IMR-90 (cell line): Measurements from ENCODE around the gene SOX4. TPM values are rescaled to one million over a fixed set of nuclear protein-coding genes. Genes with fewer than 3 reads are reported as not detected.

Experiments used
- ATAC-seq: fragments of 200-7000 bp; cut with Tn5 transposase; 2 replicates; pipeline ENCODE4 v1.9.1; 2020; ENCODE audit warnings: low read depth, mild to moderate bottlenecking, moderate library complexity
- BruUV-seq: library from RNA; stranded (reverse); fragments of 400-500 nt; replicated peaks from 2 replicates; lab custom pipeline; 2021; lab: Mats Ljungman, UMichigan
- CTCF ChIA-PET: fragments of 300-600 bp; formaldehyde crosslinking; extraction: SDS; loops from one replicate; lab custom pipeline; 2021; ENCODE audit warnings: antibody characterized with exemption; lab: Yijun Ruan, JAX
- POLR2A ChIA-PET: fragments of 300-600 bp; sonication (Branson Sonifier 250); formaldehyde crosslinking; loops from one replicate; lab custom pipeline; 2022; ENCODE audit warnings: antibody characterized with exemption; ENCODE audit not compliant: unreplicated experiment; lab: Charles Lee
- DNase-seq: peaks from one replicate; pipeline ENCODE4 v3.0.0; 2013
- H2AFZ ChIP-seq: replicated peaks from 2 replicates; pipeline ENCODE3; 2013; ENCODE audit warnings: low read length, mild to moderate bottlenecking; ENCODE audit not compliant: poor library complexity
- H2AK5ac ChIP-seq: 2 replicates; pipeline ENCODE4 v1.6.1; 2013; ENCODE audit warnings: low read depth, low read length, inconsistent platforms
- H2AK9ac ChIP-seq: replicated peaks from 2 replicates; pipeline ENCODE3; 2013; ENCODE audit warnings: mild to moderate bottlenecking, low read depth, low read length, moderate library complexity; ENCODE audit not compliant: poor library complexity
- H2BK120ac ChIP-seq: 2 replicates; pipeline ENCODE4 v1.6.1; 2013; ENCODE audit warnings: low read depth, low read length, inconsistent platforms
- H2BK15ac ChIP-seq: 3 replicates; pipeline ENCODE4 v1.6.1; 2013; ENCODE audit warnings: low read depth, low read length, inconsistent platforms
- H2BK20ac ChIP-seq: 2 replicates; pipeline ENCODE4 v1.6.1; 2013; ENCODE audit warnings: low read depth, mild to moderate bottlenecking, inconsistent platforms, low read length, moderate library complexity
- H2BK5ac ChIP-seq: 2 replicates; pipeline ENCODE4 v1.6.1; 2013; ENCODE audit warnings: mild to moderate bottlenecking, low read depth, low read length, inconsistent platforms; ENCODE audit not compliant: poor library complexity, severe bottlenecking
- H3K14ac ChIP-seq: replicated peaks from 2 replicates; pipeline ENCODE4 v1.6.1; 2013; ENCODE audit warnings: low read depth, low read length, inconsistent platforms
- H3K18ac ChIP-seq: 2 replicates; pipeline ENCODE4 v1.6.1; 2013; ENCODE audit warnings: low read depth, low read length, control low read depth
- H3K23ac ChIP-seq: 2 replicates; pipeline ENCODE4 v1.6.1; 2013; ENCODE audit warnings: low read depth, low read length, inconsistent platforms
- H3K27ac ChIP-seq: 2 replicates; pipeline ENCODE4 v1.5.1; 2013; ENCODE audit warnings: mild to moderate bottlenecking, control low read depth, low read length; ENCODE audit not compliant: insufficient read depth
- H3K27me3 ChIP-seq: 2 replicates; pipeline ENCODE4 v1.6.1; 2013; ENCODE audit warnings: low read length; ENCODE audit not compliant: control insufficient read depth, insufficient read depth
- H3K36me3 ChIP-seq: 2 replicates; pipeline ENCODE4 v1.6.1; 2013; ENCODE audit warnings: low read length, mixed read lengths; ENCODE audit not compliant: control insufficient read depth, insufficient read depth
- H3K4ac ChIP-seq: 2 replicates; pipeline ENCODE4 v1.6.1; 2013; ENCODE audit warnings: low read depth, low read length, inconsistent platforms
- H3K4me1 ChIP-seq: 2 replicates; pipeline ENCODE4 v1.6.1; 2013; ENCODE audit warnings: low read length, mixed read lengths; ENCODE audit not compliant: control insufficient read depth, insufficient read depth
- H3K4me2 ChIP-seq: 2 replicates; pipeline ENCODE4 v1.6.1; 2013; ENCODE audit warnings: low read depth, mild to moderate bottlenecking, control low read depth, low read length, moderate library complexity
- H3K4me3 ChIP-seq: 2 replicates; pipeline ENCODE4 v1.5.1; 2013; ENCODE audit warnings: low read depth, mild to moderate bottlenecking, control low read depth, low read length, moderate library complexity; ENCODE audit not compliant: insufficient read depth
- H3K56ac ChIP-seq: 2 replicates; pipeline ENCODE4 v1.6.1; 2013; ENCODE audit warnings: low read length, inconsistent platforms; ENCODE audit not compliant: insufficient read depth; ENCODE audit errors: extremely low read depth
- H3K79me1 ChIP-seq, 2 experiments: 2 replicates each; pipeline ENCODE4 v1.6.1; 2013; ENCODE audit warnings: low read length in 2 of 2, inconsistent platforms in 1 of 2, low read depth in 1 of 2
- H3K9ac ChIP-seq: 2 replicates; pipeline ENCODE4 v1.6.1; 2013; ENCODE audit warnings: low read depth, low read length, control low read depth
- H3K9me1 ChIP-seq: 2 replicates; pipeline ENCODE4 v1.6.1; 2013; ENCODE audit warnings: low read length, inconsistent platforms; ENCODE audit not compliant: insufficient read depth
- H3K9me3 ChIP-seq: 2 replicates; pipeline ENCODE4 v1.6.1; 2013; ENCODE audit warnings: low read length; ENCODE audit not compliant: control insufficient read depth, insufficient read depth
- H4K20me1 ChIP-seq: 2 replicates; pipeline ENCODE4 v1.6.1; 2013; ENCODE audit warnings: low read length, inconsistent platforms; ENCODE audit not compliant: insufficient read depth
- H4K5ac ChIP-seq: 2 replicates; pipeline ENCODE4 v1.6.1; 2013; ENCODE audit warnings: mild to moderate bottlenecking, low read depth, low read length, control low read depth
- H4K8ac ChIP-seq, 2 experiments: 2 replicates each; pipeline ENCODE4 v1.6.1; 2013; ENCODE audit warnings: low read depth in 2 of 2, low read length in 2 of 2, control low read depth in 1 of 2, inconsistent platforms in 1 of 2
- H4K91ac ChIP-seq: 2 replicates; pipeline ENCODE4 v1.6.1; 2013; ENCODE audit warnings: low read depth, low read length, inconsistent platforms; ENCODE audit not compliant: insufficient read depth
- BHLHE40 ChIP-seq: fragments of 150-350 bp; IDR thresholded peaks from 2 replicates; pipeline ENCODE4 v1.6.1; 2016; ENCODE audit warnings: mild to moderate bottlenecking, low read depth, low read length
- FOS ChIP-seq: fragments of 150-350 bp; IDR thresholded peaks from 2 replicates; pipeline ENCODE4 v1.6.1; 2016; ENCODE audit warnings: low read depth, low read length
- MAFK ChIP-seq: IDR thresholded peaks from 2 replicates; pipeline ENCODE4 v1.6.1; 2012; ENCODE audit warnings: low read depth, low read length, improper control_type of control experiment
- NFE2L2 ChIP-seq: fragments of 150-350 bp; IDR thresholded peaks from 2 replicates; pipeline ENCODE4 v1.6.1; 2016; ENCODE audit warnings: low read depth, mild to moderate bottlenecking, low read length
- POLR2A ChIP-seq: IDR thresholded peaks from 2 replicates; pipeline ENCODE4 v1.6.1; 2012; ENCODE audit warnings: mild to moderate bottlenecking, low read depth, low read length
- RAD21 ChIP-seq: IDR thresholded peaks from 2 replicates; pipeline ENCODE4 v1.6.1; 2012; ENCODE audit warnings: low read length, improper control_type of control experiment
- RCOR1 ChIP-seq: IDR thresholded peaks from 2 replicates; pipeline ENCODE4 v1.6.1; 2012; ENCODE audit warnings: mild to moderate bottlenecking, low read length, improper control_type of control experiment; ENCODE audit not compliant: insufficient replicate concordance
- SMC3 ChIP-seq: fragments of 150-350 bp; IDR thresholded peaks from 2 replicates; pipeline ENCODE4 v1.6.1; 2016; ENCODE audit warnings: low read depth, mild to moderate bottlenecking, antibody characterized with exemption, low read length, moderate library complexity
- WGBS, 2 experiments: methylation state at CpG; one replicate each; pipeline versions ENCODE4 v1.1.5 to v1.1.7; 2013; ENCODE audit warnings: missing lambda C conversion rate in 2 of 2; ENCODE audit not compliant: insufficient read length in 1 of 2; ENCODE audit errors: extremely low coverage in 2 of 2; 5-methylcytosine and 5-hydroxymethylcytosine counted together
- dilution Hi-C: fragments of 300-500 bp; cut with HindIII; formaldehyde crosslinking; loops from one replicate; pipeline ENCODE4 v1.14.3; 2018; ENCODE audit warnings: low sequenced_read_pairs; ENCODE audit not compliant: unreplicated experiment
- in situ Hi-C: fragments of 300-500 bp; cut with MboI; formaldehyde crosslinking; loops from 3 replicates; pipeline ENCODE4 v1.14.3; 2019; ENCODE audit warnings: low sequenced_read_pairs, inconsistent platforms, mixed read lengths
- intact Hi-C: fragments of 100-400 bp; cut with micrococcal nuclease; formaldehyde crosslinking; loops from 2 replicates; pipeline ENCODE4 v1.10.0; 2022
- polyA plus RNA-seq, 3 experiments: library from polyadenylated mRNA; depleted of rRNA; stranded (reverse); fragments of >200 nt; gene quantifications; 2 replicates each; pipeline ENCODE4 v1.2.3, GENCODE V29; 2012; ENCODE audit warnings: low replicate concordance in 1 of 3
- total RNA-seq: library from RNA; depleted of rRNA; stranded (reverse); fragments of >200 nt; gene quantifications from 2 replicates; pipeline ENCODE4 v1.2.3, GENCODE V29; 2012
- TF ChIP-seq, protein P1 (sequence below): fragments of 150-350 bp; IDR thresholded peaks from 2 replicates; pipeline ENCODE4 v1.6.1; 2016; ENCODE audit warnings: low read depth, mild to moderate bottlenecking, low read length, moderate library complexity, borderline replicate concordance
- TF ChIP-seq, protein P2 (sequence below): conservative IDR thresholded peaks from 2 replicates; pipeline ENCODE4 v1.5.1; 2012; ENCODE audit warnings: mild to moderate bottlenecking, low read depth, low read length, improper control_type of control experiment

SOX4 gene
- total and polyA plus RNA-seq, 2 of the 4 experiments (the other 2 are of a cell fraction), result 4.7 to 4.8 TPM

DNA sequence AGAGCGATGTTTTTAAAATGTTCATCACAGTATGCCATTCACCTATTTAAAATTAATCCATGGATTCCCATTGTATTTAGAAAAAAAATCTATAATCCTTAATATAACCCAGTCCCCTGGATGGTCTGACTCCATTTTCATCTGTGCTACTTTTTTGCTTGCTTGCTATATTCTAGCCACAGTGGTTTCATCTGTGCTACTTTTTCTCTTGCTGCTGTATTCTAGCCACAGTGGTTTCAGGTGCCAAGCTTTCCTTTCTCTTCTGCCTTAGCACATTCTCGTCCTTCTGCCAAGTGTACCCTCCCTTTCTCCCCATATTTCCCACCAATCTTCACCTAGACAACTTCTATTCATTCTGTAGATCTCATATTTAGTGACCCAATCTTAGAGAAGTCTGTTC is 33.3 kb upstream of the SOX4 start:
- Histone ChIP-seq H3K18ac (no peak overlapping the region), H3K9ac (no peak overlapping the region), H3K4ac (no peak overlapping the region), H2BK20ac (no peak overlapping the region), H2AFZ (no peak overlapping the region), H3K14ac (no peak overlapping the region), H4K20me1 (no peaks in the 10 kb centered on the region), H2BK120ac (no peak overlapping the region), H3K27ac (no peak overlapping the region), H3K23ac (no peak overlapping the region), H2BK15ac (no peak overlapping the region), H3K56ac (no peak overlapping the region), H3K9me3 (no peaks in the 10 kb centered on the region), H4K8ac (no peak overlapping the region), H2AK9ac (no peak overlapping the region), H3K4me3 (no peak overlapping the region), H4K5ac (no peak overlapping the region), H3K79me1 (no peaks in the 10 kb centered on the region), H3K4me1 (no peaks in the 10 kb centered on the region), H4K91ac (no peak overlapping the region), H2AK5ac (no peak overlapping the region), H3K9me1 (no peaks in the 10 kb centered on the region), H3K36me3 (no peaks in the 10 kb centered on the region), H3K4me2 (no peak overlapping the region), H3K27me3 (no peaks in the 10 kb centered on the region), H2BK5ac (no peak overlapping the region)
- TF ChIP-seq RCOR1, result no peak
- TF ChIP-seq, protein P1, sequence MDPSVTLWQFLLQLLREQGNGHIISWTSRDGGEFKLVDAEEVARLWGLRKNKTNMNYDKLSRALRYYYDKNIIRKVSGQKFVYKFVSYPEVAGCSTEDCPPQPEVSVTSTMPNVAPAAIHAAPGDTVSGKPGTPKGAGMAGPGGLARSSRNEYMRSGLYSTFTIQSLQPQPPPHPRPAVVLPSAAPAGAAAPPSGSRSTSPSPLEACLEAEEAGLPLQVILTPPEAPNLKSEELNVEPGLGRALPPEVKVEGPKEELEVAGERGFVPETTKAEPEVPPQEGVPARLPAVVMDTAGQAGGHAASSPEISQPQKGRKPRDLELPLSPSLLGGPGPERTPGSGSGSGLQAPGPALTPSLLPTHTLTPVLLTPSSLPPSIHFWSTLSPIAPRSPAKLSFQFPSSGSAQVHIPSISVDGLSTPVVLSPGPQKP, result no peak
- TF ChIP-seq, protein P2, sequence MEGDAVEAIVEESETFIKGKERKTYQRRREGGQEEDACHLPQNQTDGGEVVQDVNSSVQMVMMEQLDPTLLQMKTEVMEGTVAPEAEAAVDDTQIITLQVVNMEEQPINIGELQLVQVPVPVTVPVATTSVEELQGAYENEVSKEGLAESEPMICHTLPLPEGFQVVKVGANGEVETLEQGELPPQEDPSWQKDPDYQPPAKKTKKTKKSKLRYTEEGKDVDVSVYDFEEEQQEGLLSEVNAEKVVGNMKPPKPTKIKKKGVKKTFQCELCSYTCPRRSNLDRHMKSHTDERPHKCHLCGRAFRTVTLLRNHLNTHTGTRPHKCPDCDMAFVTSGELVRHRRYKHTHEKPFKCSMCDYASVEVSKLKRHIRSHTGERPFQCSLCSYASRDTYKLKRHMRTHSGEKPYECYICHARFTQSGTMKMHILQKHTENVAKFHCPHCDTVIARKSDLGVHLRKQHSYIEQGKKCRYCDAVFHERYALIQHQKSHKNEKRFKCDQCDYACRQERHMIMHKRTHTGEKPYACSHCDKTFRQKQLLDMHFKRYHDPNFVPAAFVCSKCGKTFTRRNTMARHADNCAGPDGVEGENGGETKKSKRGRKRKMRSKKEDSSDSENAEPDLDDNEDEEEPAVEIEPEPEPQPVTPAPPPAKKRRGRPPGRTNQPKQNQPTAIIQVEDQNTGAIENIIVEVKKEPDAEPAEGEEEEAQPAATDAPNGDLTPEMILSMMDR, result no peak
- TF ChIP-seq BHLHE40, result no peak
- no peak for TF ChIP-seq POLR2A
- TF ChIP-seq MAFK, result no peak
- TF ChIP-seq RAD21, result no peak
- no peak for TF ChIP-seq SMC3
- no peak for TF ChIP-seq NFE2L2
- TF ChIP-seq FOS, result no peak
- intact Hi-C loops, result no loop called here
- dilution Hi-C loops, result no loop called here
- in situ Hi-C loops, result no loop called here
- CTCF ChIA-PET, result no interaction called here
- DNase-seq (no peak), ATAC-seq (no peak)
- WGBS, 2 experiments, result 38% methylated on average over 1 of the region's 2 CpGs; no CpG with 5 or more reads in 1 of the 2 experiments
- POLR2A ChIA-PET, result no interaction called here
- BruUV-seq, result no TSS peak
